ENCODE data around the gene TAS2R60. TPM values are rescaled to one million over a fixed set of nuclear protein-coding genes. Genes with fewer than 3 reads are reported as not detected.

TAS2R60 gene
- total and polyA plus RNA-seq, 2 donors (not counting 3 experiments of a cell fraction or from before 2014, with no cell fraction given), result not detected

DNA sequence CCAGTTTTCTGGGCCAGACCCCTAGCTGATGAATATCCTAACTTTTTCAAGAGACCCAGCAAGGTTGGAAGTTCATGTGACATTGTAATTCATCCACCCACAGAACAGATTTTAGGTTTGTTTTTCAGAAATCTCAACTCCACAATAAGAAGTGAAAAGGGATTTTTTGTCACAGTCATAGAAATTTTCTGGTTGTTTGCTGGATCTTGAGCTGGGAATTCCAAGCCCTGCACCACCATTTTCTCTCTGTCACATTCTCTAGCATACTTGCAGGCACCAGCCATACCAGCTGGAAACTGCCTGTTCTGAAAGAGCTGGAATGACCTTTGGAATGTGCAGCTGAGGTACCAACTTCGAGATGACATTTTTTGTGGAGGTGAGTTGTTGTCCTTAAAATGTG lies 8.5 kb downstream of the TAS2R60 start:
- TF ChIP-seq GATA2 (IDR thresholded peaks at IDR 0.05; ENCODE audit: insufficient read depth, insufficient read length, low read depth, low read length) (no peak), EZH2 (IDR thresholded peaks at IDR 0.05; ENCODE audit: borderline replicate concordance, low read depth, low read length, severe bottlenecking) (no peak), POLR2AphosphoS5 (IDR thresholded peaks at IDR 0.05; ENCODE audit: insufficient read depth, low read depth, low read length) (no peak), FOS (IDR thresholded peaks at IDR 0.05; ENCODE audit: borderline replicate concordance, insufficient read depth, low read length) (no peak), MYC (IDR thresholded peaks at IDR 0.05; ENCODE audit: low read depth, low read length) (no peak), JUN (IDR thresholded peaks at IDR 0.05; ENCODE audit: borderline replicate concordance, insufficient read depth, insufficient read length, low read depth) (no peak), POLR2A (IDR thresholded peaks at IDR 0.05; ENCODE audit: low read depth, low read length) (no peak)
- TF ChIP-seq, protein P1, sequence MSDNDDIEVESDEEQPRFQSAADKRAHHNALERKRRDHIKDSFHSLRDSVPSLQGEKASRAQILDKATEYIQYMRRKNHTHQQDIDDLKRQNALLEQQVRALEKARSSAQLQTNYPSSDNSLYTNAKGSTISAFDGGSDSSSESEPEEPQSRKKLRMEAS (IDR thresholded peaks at IDR 0.05; ENCODE audit: insufficient read depth, insufficient read length), result no peak
- TF ChIP-seq, protein P2, sequence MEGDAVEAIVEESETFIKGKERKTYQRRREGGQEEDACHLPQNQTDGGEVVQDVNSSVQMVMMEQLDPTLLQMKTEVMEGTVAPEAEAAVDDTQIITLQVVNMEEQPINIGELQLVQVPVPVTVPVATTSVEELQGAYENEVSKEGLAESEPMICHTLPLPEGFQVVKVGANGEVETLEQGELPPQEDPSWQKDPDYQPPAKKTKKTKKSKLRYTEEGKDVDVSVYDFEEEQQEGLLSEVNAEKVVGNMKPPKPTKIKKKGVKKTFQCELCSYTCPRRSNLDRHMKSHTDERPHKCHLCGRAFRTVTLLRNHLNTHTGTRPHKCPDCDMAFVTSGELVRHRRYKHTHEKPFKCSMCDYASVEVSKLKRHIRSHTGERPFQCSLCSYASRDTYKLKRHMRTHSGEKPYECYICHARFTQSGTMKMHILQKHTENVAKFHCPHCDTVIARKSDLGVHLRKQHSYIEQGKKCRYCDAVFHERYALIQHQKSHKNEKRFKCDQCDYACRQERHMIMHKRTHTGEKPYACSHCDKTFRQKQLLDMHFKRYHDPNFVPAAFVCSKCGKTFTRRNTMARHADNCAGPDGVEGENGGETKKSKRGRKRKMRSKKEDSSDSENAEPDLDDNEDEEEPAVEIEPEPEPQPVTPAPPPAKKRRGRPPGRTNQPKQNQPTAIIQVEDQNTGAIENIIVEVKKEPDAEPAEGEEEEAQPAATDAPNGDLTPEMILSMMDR (IDR thresholded peaks at IDR 0.05; ENCODE audit: extremely low read depth in 1 of 2, insufficient read depth in 1 of 2, low read depth in 1 of 2, low read length in 2 of 2), result no peak
- Histone ChIP-seq H3K27me3 (ENCODE audit: control insufficient read depth in 2 of 2, insufficient read depth in 2 of 2, low read length in 2 of 2) (no peaks in the 10 kb centered on the region), H3K4me3 (replicated peaks in 1 of 3; ENCODE audit: insufficient read depth in 1 of 3, low read depth in 1 of 3, low read length in 3 of 3) (no peak overlapping the region), H3K27ac (ENCODE audit: insufficient read depth, low read depth, low read length) (no peak overlapping the region), H3K4me2 (ENCODE audit: insufficient read depth, low read length) (no peak overlapping the region), H3K9ac (replicated peaks; ENCODE audit: extremely low read depth, insufficient read depth, low read length) (no peak overlapping the region), H3K4me1 (ENCODE audit: control insufficient read depth, extremely low read depth, insufficient read depth, low read length) (peaks cover 4% of the 10 kb centered on the region), H2AFZ (ENCODE audit: low read depth, low read length) (no peak overlapping the region), H3K9me1 (replicated peaks; ENCODE audit: control insufficient read depth, extremely low read depth, insufficient read depth, low read length) (no peaks in the 10 kb centered on the region), H3K36me3 (ENCODE audit: control insufficient read depth in 2 of 2, extremely low read depth in 1 of 2, insufficient read depth in 2 of 2, low read length in 2 of 2) (no peaks in the 10 kb centered on the region), H3K79me2 (ENCODE audit: control insufficient read depth, insufficient read depth, low read length) (no peaks in the 10 kb centered on the region), H4K20me1 (replicated peaks; ENCODE audit: control insufficient read depth, extremely low read depth, insufficient read depth, low read length) (no peaks in the 10 kb centered on the region), H3K9me3 (replicated peaks; ENCODE audit: control insufficient read depth, insufficient read depth, low read length) (no peaks in the 10 kb centered on the region)
- BruUV-seq (replicated peaks), result no TSS peak
- POLR2A ChIA-PET, result no interaction called here
- intact Hi-C loops (cut with micrococcal nuclease) (no loop called here), dilution Hi-C loops (cut with MboI; ENCODE audit: extremely low pct_ligation_motif_present, low sequenced_read_pairs) (no loop called here)
- no peak for FAIRE-seq
- DNase-seq (ENCODE audit: low read depth, low spot score), result no peak
- CTCF ChIA-PET, result interaction anchor here (1.4 kb wide), 1 partner anchor 53 kb away, joined by 3 read pairs; no protein-coding TSS in a partner anchor
